Uterus (tissue), 2 donors: ENCODE measurements around the gene NEGR1.

Experiments used
- CTCF ChIP-seq, 4 experiments: fragments of 200-600 bp in 2 of 4; fragments of 450-650 bp in 2 of 4; sonication (generic) in 2 of 4; IDR thresholded peaks; one replicate each; pipeline ENCODE4 v1.5.1; 2016 to 2019; ENCODE audit warnings: antibody characterized with exemption in 4 of 4, mild to moderate bottlenecking in 2 of 4, moderate library complexity in 1 of 4
- POLR2A ChIP-seq, 2 donors: fragments of 450-650 bp; IDR thresholded peaks; one replicate each; pipeline ENCODE4 v1.6.1; 2016; ENCODE audit warnings: antibody characterized with exemption in 2 of 2, mild to moderate bottlenecking in 1 of 2, moderate library complexity in 1 of 2

DNA sequence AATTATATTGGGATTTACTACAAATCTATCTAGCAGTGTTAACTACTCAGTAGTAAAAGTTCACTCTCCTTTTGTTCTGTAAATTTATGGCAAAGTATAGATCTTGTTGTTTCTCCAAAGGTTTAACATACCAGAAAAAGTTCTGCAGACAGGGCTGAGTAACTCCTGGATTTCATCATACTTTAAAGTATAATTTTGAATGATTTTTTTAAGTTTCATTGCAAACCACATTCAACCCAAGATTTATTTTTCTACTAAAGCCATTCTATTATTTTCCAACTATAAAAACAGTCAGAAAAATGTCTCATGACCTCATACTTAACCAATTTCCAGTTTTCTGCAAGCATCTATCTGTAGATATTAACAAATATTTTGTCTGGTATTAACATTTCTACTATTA is 615.7 kb downstream of the NEGR1 start:
- no peak for TF ChIP-seq CTCF (IDR thresholded peaks at IDR 0.05)
- no peak for TF ChIP-seq POLR2A (IDR thresholded peaks at IDR 0.05)
